HepG2 (cell line): ENCODE measurements around the gene ZNF804A.

Experiments used
- GPBP1L1 ChIP-seq: sonication (generic); formaldehyde crosslinking; IDR thresholded peaks from 2 replicates; pipeline ENCODE4 v1.5.0; 2020; ENCODE audit warnings: mild to moderate bottlenecking, missing genetic modification reagents
- NFKB2 ChIP-seq: sonication (generic); formaldehyde crosslinking; IDR thresholded peaks from 2 replicates; pipeline ENCODE4 v1.4.0; 2020; ENCODE audit warnings: missing genetic modification reagents, borderline replicate concordance
- TCF7 ChIP-seq: sonication (generic); IDR thresholded peaks from 2 replicates; pipeline ENCODE4 v1.6.1; 2016; ENCODE audit warnings: antibody characterized with exemption, low read depth
- TCF7L2 ChIP-seq: IDR thresholded peaks from 2 replicates; pipeline ENCODE4 v1.6.1; 2011; ENCODE audit warnings: mild to moderate bottlenecking, low read depth, low read length, moderate library complexity
- ZNF737 ChIP-seq: sonication (generic); formaldehyde crosslinking; IDR thresholded peaks from 2 replicates; pipeline ENCODE4 v1.5.0; 2020; ENCODE audit warnings: missing genetic modification reagents, mild to moderate bottlenecking, borderline replicate concordance

- TF ChIP-seq ZNF737 = no peak
- no peak for TF ChIP-seq TCF7L2
- TF ChIP-seq GPBP1L1 = no peak
- no peak for TF ChIP-seq TCF7
- TF ChIP-seq NFKB2 (CRISPR knock-in tag) = no peak
These were observed 131.3 kb downstream of the ZNF804A start for GRCh38 chr2:184729581-184729980.
